Peyer's patch (tissue), 4 donors: ENCODE results near the gene HADHA.
"Not testable (repeated sequence)": the region's sequence is repeated elsewhere in the genome, so short reads cannot be mapped to it uniquely, and the experiment has no call there.

Experiments
- POLR2A ChIP-seq, 2 donors: fragments of 450-650 bp; IDR thresholded peaks; one replicate each; pipeline ENCODE4 v1.5.1; 2017; ENCODE audit warnings: antibody characterized with exemption in 2 of 2, mild to moderate bottlenecking in 2 of 2, moderate library complexity in 2 of 2
- TF ChIP-seq, protein P1 (sequence below), 6 experiments: fragments of 450-650 bp in 4 of 6; fragments of 200-600 bp in 2 of 6; sonication (generic) in 1 of 6; IDR thresholded peaks; one replicate each; pipeline ENCODE4 v1.5.1; 2017 to 2019; ENCODE audit warnings: antibody characterized with exemption in 6 of 6, mild to moderate bottlenecking in 3 of 6, moderate library complexity in 1 of 6

DNA sequence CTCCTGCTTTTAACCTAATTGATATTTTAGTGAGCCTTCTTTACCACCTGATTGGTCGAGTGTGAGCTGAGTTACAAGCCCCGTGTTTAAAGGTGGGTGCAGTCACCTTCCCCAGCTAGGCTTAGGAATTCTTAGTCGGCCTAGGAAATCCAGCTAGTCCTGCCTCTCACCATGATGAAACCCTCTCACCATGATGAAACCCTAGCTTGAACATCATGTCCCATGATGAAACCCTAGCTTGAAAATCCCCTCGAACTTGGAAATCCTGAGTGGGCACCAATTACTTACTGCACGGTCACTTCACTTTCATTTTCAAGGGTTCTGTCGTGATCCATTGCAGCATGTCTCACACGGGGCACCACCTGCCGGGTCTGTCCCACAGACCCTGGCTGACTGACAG, 14.4 kb upstream of the HADHA start:
- TF ChIP-seq, protein P1, sequence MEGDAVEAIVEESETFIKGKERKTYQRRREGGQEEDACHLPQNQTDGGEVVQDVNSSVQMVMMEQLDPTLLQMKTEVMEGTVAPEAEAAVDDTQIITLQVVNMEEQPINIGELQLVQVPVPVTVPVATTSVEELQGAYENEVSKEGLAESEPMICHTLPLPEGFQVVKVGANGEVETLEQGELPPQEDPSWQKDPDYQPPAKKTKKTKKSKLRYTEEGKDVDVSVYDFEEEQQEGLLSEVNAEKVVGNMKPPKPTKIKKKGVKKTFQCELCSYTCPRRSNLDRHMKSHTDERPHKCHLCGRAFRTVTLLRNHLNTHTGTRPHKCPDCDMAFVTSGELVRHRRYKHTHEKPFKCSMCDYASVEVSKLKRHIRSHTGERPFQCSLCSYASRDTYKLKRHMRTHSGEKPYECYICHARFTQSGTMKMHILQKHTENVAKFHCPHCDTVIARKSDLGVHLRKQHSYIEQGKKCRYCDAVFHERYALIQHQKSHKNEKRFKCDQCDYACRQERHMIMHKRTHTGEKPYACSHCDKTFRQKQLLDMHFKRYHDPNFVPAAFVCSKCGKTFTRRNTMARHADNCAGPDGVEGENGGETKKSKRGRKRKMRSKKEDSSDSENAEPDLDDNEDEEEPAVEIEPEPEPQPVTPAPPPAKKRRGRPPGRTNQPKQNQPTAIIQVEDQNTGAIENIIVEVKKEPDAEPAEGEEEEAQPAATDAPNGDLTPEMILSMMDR (IDR thresholded peaks at IDR 0.05), result not testable (repeated sequence)
- not testable (repeated sequence) for TF ChIP-seq POLR2A (IDR thresholded peaks at IDR 0.05)
